ENCODE results near the gene MYBPH. TPM values are rescaled to one million over a fixed set of nuclear protein-coding genes. Genes with fewer than 3 reads are reported as not detected.

The MYBPH gene
- total RNA-seq, 1 experiment from 2014 or later, result 25.9 TPM

DNA sequence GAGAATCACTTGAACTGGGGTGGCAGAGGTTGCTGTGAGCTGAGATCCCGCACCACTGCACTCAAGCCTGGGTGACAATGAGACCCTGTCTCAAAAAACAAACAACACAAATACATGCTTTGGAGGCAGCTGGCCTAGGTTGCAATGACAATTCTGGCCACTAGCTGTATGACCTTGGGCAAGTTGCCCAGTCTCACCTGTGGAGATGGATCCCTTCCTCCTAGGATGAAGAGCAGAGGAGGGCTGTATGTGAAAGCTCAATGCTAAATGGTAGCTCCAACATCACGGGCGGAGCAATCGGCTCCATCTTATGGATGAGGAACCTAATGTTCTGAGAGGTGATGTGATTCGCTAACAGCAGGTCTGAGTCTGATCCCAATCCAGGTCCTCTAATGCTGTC is 27.5 kb downstream of the MYBPH start:
- no TSS peak for BruUV-seq (replicated peaks)
- Mint-ChIP-seq H3K9me3 (ENCODE audit: unreplicated experiment) (no peaks in the 10 kb centered on the region), H3K4me3 (ENCODE audit: unreplicated experiment) (no peak overlapping the region), H3K27me3 (ENCODE audit: insufficient read depth, unreplicated experiment) (no peaks in the 10 kb centered on the region), H3K36me3 (ENCODE audit: insufficient read depth, unreplicated experiment) (peaks cover 7% of the 10 kb centered on the region), H3K27ac (ENCODE audit: unreplicated experiment) (no peak overlapping the region), H3K4me1 (ENCODE audit: low read depth, unreplicated experiment) (peaks cover 23% of the 10 kb centered on the region)
- intact Hi-C loops (cut with micrococcal nuclease; ENCODE audit: unreplicated experiment), result no loop called here
- H3K4me1 ChIP-seq, result peaks cover 12% of the 10 kb centered on the region; the same call in 1 of the 2 replicates
- DNase-seq, result no peak
- H3K36me3 ChIP-seq (ENCODE audit: control insufficient read depth, insufficient read depth, low read length), result no peaks in the 10 kb centered on the region
- CTCF ChIA-PET, result interaction anchor here (1.5 to 2.9 kb wide), 2 partner anchors 20 to 119 kb away, joined by 4 to 10 read pairs; partner anchors contain the start of gene ADORA1
- POLR2A ChIA-PET, result no interaction called here
- H3K27me3 ChIP-seq (replicated peaks; ENCODE audit: control insufficient read depth, insufficient read depth, low read length), result no peaks in the 10 kb centered on the region
- TF ChIP-seq, protein P1, sequence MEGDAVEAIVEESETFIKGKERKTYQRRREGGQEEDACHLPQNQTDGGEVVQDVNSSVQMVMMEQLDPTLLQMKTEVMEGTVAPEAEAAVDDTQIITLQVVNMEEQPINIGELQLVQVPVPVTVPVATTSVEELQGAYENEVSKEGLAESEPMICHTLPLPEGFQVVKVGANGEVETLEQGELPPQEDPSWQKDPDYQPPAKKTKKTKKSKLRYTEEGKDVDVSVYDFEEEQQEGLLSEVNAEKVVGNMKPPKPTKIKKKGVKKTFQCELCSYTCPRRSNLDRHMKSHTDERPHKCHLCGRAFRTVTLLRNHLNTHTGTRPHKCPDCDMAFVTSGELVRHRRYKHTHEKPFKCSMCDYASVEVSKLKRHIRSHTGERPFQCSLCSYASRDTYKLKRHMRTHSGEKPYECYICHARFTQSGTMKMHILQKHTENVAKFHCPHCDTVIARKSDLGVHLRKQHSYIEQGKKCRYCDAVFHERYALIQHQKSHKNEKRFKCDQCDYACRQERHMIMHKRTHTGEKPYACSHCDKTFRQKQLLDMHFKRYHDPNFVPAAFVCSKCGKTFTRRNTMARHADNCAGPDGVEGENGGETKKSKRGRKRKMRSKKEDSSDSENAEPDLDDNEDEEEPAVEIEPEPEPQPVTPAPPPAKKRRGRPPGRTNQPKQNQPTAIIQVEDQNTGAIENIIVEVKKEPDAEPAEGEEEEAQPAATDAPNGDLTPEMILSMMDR (IDR thresholded peaks at IDR 0.05; ENCODE audit: insufficient read depth in 1 of 2, low read depth in 1 of 2, low read length in 1 of 2, severe bottlenecking in 1 of 2, unreplicated experiment in 1 of 2), result peak; percentile 27 to 35
- H3K9me3 ChIP-seq, result no peaks in the 10 kb centered on the region
- H3K4me3 ChIP-seq (ENCODE audit: low read depth, low read length), result no peak overlapping the region

DNA sequence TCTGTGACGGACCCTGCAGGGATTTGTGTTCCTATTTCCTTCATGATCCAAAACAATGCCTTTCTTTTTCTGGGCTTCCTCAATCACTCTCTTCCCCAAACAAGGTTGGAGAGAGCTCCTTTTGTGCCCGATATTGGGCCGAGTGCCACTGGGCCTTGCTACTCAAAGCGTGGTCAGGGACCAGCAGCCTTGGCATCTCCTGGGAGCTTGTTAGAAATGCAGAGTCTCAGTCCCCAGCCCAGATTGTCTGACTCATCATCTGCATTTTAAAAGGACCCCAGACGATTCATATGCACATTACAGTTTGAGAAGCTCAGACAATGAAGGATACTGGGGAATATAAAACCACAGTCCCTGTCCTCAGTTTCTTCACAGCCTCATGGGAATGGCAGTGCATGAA is 28.2 kb downstream of the MYBPH start:
- Histone ChIP-seq H3K4me1 (peaks cover 7% of the 10 kb centered on the region; the same call in 1 of the 2 replicates), H3K9me3 (no peaks in the 10 kb centered on the region), H3K27me3 (replicated peaks; ENCODE audit: control insufficient read depth, insufficient read depth, low read length) (no peaks in the 10 kb centered on the region), H3K4me3 (ENCODE audit: low read depth, low read length) (no peak overlapping the region), H3K36me3 (ENCODE audit: control insufficient read depth, insufficient read depth, low read length) (no peaks in the 10 kb centered on the region)
- H3K27ac Mint-ChIP-seq (ENCODE audit: unreplicated experiment), result no peak overlapping the region
- DNase-seq, result no peak
- CTCF ChIA-PET, result interaction anchor here (0.6 to 1.1 kb wide), 2 partner anchors 20 to 25 kb away, joined by 3 to 5 read pairs; partner anchors contain the start of gene ADORA1
- no peaks in the 10 kb centered on the region for H3K9me3 Mint-ChIP-seq (ENCODE audit: unreplicated experiment)
- peaks cover 22% of the 10 kb centered on the region for H3K4me1 Mint-ChIP-seq (ENCODE audit: low read depth, unreplicated experiment)
- peaks cover 7% of the 10 kb centered on the region for H3K36me3 Mint-ChIP-seq (ENCODE audit: insufficient read depth, unreplicated experiment)
- POLR2A ChIA-PET, result no interaction called here
- intact Hi-C loops (cut with micrococcal nuclease; ENCODE audit: unreplicated experiment), result no loop called here
- TF ChIP-seq, protein P1 (IDR thresholded peaks at IDR 0.05; ENCODE audit: insufficient read depth in 1 of 2, low read depth in 1 of 2, low read length in 1 of 2, severe bottlenecking in 1 of 2, unreplicated experiment in 1 of 2), result no peak
- H3K27me3 Mint-ChIP-seq (ENCODE audit: insufficient read depth, unreplicated experiment), result no peaks in the 10 kb centered on the region
- H3K4me3 Mint-ChIP-seq (ENCODE audit: unreplicated experiment), result no peak overlapping the region
- BruUV-seq (replicated peaks), result no TSS peak

DNA sequence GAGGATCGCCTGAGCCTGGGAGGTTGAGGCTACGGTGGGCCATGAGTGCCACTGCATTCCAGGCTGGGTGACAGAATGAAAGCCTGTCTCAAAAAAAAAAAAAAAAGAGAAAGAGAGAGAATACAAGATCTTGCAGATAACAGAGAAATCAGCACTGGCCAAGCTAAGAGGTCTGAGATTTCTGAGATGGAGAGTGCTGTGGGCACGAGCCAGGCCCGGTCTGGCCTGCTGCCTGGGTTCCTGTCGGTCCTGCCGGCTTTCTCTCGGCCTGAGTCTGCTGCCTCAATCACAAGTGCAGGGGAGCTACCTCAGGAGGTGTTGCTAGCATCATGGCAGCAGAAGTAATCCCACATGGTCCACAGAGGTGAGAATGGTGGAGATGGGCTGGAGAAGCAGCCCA is 29.1 kb downstream of the MYBPH start:
- no peaks in the 10 kb centered on the region for H3K9me3 ChIP-seq
- ChIA-PET CTCF (interaction anchor here (1.1 to 1.2 kb wide), 2 partner anchors 18 to 26 kb away, joined by 3 read pairs; no protein-coding TSS in a partner anchor), POLR2A (no interaction called here)
- H3K4me1 ChIP-seq, result no peaks in the 10 kb centered on the region
- no peaks in the 10 kb centered on the region for H3K27me3 ChIP-seq (replicated peaks; ENCODE audit: control insufficient read depth, insufficient read depth, low read length)
- no peak for DNase-seq
- BruUV-seq (replicated peaks), result no TSS peak
- H3K4me1 Mint-ChIP-seq (ENCODE audit: low read depth, unreplicated experiment), result peaks cover 14% of the 10 kb centered on the region
- TF ChIP-seq, protein P1 (IDR thresholded peaks at IDR 0.05; ENCODE audit: insufficient read depth in 1 of 2, low read depth in 1 of 2, low read length in 1 of 2, severe bottlenecking in 1 of 2, unreplicated experiment in 1 of 2), result no peak
- H3K27ac Mint-ChIP-seq (ENCODE audit: unreplicated experiment), result no peak overlapping the region
- intact Hi-C loops (cut with micrococcal nuclease; ENCODE audit: unreplicated experiment), result no loop called here
- H3K4me3 Mint-ChIP-seq (ENCODE audit: unreplicated experiment), result no peak overlapping the region
- no peaks in the 10 kb centered on the region for H3K27me3 Mint-ChIP-seq (ENCODE audit: insufficient read depth, unreplicated experiment)
- no peaks in the 10 kb centered on the region for H3K36me3 ChIP-seq (ENCODE audit: control insufficient read depth, insufficient read depth, low read length)
- no peak overlapping the region for H3K4me3 ChIP-seq (ENCODE audit: low read depth, low read length)
- peaks cover 7% of the 10 kb centered on the region for H3K36me3 Mint-ChIP-seq (ENCODE audit: insufficient read depth, unreplicated experiment)
- no peaks in the 10 kb centered on the region for H3K9me3 Mint-ChIP-seq (ENCODE audit: unreplicated experiment)

Data from Caco-2 (cell line).